ENCODE results near the gene AANAT. TPM values are rescaled to one million over a fixed set of nuclear protein-coding genes. Genes with fewer than 3 reads are reported as not detected.

AANAT gene
- total RNA-seq, 1 donor from 2014 or later, result not detected

DNA sequence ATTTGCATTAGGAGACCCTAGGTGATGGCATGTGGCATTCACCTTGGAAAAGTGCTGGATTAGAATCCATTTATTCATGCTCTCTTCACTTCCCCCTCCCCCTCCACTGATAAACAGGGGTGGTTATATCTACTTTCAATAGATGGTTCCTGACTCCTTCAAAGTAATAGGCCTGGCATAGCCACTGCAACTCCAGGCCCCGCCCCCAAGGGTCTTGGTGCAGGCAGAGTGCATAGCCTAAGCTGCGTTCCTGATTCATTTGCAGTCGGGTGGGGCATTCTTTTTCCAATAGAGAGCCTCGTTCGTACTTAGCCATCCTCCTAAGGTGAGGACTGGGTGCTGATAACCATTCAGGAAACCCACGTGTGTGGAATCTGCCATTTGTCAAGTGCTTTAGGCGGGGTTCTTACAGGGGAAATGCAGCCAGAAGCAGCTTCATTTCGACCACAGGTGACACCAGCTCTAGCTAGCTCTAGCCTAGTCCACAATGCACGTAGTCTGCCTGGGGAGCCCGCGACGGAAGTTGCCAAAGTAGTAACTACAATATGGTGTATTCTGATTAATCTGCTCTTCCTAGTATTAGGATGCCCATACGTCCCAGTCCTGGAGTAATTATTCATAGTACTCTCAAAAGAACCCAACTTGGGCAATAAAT is 25.6 kb upstream of the AANAT start:
- DNase-seq (ENCODE audit: low read depth), result no peak

DNA sequence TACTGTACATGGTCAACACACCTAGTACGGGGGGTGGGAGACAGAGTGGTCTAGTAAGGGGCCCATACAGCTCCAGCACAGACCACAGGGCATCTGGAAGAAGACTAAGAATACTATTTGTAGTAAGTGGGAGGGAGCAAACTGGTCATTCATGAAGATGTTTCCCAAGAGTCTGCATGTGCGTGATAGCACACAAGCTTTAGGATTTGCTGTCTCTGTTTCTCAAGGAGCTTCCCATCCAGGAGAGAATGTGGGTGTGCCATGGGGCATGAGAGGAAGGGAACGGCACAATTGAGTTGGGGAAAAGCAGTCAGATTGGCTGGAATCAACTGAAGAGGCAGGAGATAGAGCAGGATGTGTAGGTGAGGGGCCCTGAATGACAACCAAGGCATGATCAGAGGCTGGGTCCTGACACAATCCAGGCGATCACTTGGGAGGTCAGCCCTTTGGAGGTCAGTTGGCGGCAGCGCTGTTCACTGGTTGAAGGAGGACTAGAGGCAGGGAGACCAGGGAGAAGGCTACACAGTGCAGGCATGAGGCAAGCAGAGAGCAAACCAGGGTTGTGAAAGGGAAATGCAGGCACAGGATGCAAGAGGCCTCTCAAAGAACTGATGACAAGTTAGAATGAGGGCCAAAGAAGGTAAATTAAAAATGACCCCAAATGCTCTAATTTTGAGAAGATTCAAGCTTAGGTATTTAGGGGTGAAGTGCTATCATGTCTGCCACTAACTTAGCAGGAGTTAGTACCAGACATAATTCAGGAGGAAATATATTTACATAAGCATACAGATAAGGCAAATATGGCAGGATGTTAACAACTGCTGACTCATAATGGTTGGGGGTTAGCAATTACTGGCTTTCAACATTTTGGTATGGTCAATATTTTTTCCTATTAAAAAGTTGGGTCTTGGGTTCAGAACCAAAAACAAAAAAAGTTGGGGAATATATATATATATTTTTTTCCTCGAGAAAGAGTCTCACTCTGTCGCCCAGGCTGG is 24.8 kb upstream of the AANAT start:
- DNase-seq (ENCODE audit: low read depth), result no peak

DNA sequence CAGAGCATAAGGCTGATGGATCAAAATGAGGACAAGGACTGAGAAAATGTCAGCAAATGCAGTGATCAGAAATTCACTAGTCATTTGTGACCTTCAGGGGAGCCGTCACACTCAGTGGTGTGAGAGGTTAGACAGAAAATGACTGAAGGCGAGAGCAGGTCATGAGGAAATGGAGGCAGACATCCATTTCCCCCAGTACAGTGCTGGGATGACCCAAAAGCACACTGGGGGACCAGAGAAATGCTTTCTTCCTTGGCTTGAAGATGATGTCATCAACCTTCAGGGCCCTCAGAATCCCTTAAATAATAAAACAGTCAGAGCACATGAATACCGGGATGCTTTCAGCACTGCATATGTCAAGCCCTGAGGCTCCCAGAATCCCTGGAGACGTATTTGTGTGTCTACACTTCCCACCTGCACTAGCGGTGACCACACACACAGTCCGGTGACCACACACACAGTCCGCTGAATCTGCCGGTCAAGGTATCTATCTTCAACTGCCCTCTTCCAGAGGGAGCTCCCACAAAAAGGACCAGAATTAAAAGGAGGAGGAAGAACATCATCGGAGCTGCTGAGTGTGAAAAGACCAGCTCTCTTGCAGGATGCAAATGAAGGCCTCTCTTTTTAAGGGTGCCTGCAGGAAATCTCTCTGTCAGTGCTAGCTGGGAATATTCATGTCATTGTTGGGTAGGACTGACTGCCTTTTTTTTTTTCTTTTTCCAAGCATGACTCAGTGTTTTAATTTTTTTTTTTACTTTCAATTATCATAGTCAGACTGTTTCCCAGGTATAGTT is 22.7 kb upstream of the AANAT start:
- DNase-seq (ENCODE audit: low read depth), result no peak

DNA sequence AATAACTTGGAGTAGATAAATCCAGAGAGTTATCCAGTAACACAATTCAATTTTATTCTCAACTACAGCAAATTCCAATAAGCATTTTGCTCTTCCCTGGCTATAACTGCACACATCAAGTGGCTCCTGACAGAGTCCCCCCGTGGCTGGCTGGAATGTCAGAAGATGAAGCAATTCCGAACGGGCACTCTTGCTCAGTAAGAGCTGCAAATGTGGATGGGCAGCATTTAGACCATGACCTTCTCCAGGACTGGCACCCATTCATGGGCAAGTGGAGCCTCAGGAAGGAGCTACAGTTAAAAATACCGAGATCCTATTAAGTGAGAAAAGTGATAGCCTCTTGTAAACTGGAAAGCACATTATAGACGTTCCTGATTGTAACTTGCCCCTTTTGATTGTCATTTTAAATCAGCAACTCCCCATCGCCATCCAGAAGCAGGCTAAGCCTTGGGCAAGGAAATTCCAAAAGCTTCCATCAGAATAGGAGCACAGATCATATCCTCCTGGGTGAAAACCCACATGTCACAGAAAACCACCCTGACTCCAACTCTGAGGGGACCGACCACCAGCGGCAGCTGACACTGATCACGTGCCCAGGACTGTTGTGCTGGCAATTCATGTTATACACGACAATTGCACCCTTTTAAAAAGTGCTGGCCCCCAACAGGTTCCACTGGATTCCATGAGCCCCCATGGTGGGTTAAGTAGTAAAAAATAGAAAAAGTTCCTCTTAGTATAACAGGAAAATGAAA is 21.5 kb upstream of the AANAT start:
- peak; percentile 43 for DNase-seq (ENCODE audit: low read depth)

DNA sequence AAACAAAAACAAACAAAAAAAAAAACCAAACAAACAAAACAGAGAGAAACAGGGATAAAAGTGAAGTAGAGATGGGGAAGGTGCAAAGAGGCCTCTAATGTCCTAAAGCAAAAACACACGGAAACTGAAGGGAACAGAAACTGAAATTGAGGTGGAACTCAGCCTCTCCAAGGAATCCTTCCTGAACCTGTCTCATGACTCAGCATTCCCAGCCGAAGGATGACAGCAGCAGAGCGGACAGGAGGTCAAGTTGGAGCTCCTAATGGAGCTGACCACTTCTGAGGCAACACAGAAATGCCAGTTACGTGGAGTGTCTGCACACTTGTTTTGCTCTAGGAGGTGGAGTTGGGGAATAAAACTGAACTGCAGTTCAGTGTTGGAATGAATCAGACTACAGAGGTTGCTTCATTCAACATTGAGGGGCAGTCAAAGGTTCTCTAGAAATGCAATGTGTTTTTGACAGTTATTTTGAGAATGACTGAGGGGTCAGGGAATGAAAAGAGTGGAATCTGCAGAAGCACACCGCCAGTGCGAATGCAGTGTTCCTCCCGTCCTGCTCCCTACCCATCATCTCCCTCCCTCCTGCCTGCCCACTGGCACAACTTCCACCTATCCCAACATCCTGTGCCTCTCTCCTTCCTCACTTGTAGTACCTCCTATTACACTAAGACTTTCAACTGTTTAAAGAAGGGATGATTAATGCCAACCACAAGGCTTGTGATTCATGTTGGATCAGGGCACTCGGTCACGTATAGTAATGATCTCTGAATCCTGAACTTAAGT is 20.8 kb upstream of the AANAT start:
- DNase-seq (ENCODE audit: low read depth), result peak; percentile 82

DNA sequence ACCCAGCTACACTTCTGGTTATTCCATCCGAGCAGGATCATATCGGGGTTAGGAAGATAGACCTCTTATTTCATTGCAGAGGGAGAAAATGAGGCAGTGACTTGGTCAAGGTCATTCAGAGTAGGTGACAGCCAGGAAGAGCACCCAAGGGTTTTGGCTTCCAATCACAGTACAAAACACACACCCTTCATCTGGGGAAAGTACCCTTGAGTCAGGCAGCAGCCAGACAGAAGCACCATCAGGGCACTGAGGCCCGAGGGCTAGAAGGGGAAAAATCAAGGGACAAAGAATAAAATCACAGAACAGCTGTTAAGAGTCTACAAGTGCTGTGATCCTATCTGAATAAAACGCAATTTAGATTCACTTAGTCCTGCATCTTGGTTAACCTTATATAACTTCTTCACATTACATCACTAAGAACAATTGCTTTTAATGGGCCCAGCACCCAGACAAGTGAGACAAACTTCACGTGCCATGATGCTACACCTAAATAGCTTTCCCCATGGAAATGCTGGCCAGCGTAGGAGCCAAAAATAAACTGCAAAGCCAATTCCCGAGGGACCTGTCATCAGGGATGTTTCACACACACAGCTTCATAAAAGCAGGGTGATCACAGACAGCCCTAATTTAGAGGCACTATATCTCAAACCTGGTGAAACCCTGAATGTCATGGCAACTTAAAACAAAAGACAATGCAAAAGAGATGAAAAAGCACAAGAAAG is 19.3 kb upstream of the AANAT start:
- peak; percentile 70 for DNase-seq (ENCODE audit: low read depth)

DNA sequence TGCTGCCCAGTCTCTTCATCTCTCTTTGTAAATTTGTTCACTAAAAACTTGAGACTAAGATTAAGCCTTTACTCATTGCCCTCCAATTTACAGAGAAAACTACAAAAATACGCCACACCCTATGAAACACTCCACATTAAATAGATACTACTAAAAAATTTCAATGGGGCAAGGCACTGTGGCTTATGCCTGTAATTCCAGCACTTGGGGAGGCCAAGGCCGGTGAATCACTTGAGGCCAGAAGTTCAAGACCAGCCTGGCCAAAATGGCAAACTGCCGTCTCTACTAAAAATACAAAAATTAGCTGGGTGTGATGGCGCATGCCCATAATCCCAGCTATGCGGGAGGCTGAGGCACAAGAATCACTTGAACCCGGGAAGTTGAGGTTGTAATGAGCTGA is 18.3 kb upstream of the AANAT start:
- no peak for DNase-seq (ENCODE audit: low read depth)

DNA sequence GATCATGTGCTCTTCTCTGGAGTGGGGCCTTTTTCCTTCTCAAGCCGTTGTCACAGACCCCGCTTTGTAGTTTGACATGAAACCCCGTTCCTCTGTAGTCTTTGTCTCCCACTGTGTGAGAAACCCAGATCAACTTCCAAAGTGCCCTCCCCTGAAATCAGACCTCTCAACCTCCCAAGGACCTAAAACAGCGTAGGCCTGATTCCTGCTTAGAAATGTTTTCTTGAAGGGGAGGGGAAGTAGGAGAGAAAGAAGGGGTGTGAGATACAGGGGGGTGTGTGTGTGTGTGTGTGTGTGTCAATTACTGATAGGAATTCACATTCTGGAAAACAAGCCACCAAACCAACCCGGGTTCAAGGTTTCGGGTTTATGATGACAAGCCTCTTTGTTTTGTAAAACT is 15.9 kb upstream of the AANAT start:
- DNase-seq (ENCODE audit: low read depth), result no peak

DNA sequence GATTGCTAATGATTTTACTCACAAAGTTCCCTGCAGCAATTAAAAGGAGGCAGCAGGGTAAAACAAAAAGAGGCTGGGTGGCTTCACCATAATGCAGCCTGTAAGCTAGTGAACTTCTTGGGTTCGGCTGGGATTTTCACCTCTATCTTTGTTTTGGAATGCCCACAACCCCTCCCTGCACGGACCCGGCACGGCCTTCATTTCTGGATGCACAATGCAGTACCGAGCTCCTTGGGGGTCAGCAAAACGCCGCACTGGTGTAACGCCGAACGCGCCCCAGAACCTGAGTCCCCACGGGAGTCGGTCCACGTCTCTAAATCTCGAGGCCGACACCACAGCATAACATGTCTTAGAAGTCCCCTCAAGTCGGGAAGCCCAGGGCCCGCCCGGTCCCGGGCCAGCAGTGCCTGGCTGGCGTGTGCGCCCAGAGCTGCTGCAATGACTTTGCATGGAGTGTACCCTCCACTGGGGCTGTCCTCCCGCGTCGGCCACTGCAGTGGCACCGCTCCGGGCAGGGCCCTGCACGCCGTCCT is 15.2 kb upstream of the AANAT start:
- DNase-seq (ENCODE audit: low read depth), result no peak

DNA sequence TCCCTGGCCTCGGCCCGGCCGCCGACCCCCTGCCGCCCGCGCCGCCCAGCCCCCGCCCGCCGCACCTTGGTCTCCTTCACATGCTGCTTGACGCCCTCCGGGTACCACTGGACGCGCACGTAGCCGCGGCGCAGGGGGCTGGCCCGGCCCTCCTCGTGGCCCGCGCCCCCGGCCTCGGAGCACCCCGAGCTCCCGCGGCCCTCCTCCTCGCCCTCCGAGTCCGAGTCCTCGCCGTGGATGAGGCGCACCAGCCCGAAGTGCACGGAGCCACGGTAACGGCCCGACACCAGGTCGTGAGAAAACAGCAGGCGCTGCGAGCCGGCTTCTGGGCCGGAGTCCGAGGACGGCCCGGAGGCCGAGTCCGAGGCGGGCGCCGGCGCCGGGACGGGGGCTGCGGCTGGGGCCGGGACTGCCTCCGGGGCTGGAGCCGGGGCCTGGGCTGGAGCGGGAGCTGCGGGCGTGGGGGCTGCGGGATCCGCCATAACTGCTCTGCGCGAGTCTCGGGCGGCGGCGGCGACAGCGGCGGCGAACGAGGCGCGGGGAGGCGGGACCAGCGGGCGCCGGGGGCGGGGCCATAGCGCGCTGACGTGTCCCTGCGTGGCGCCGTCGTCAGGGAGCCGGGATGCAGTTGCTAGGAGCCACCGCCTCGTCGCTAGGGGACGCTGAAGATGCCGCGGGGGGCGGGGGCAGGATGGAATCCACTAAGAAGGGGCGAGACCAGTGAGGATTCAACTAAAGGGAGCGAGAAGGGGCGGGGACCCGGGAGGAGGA is 14.6 kb upstream of the AANAT start, which contains the start of gene UBE2O:
TSS of gene UBE2O (minus strand) at position 493 of the 771 bp plus-strand sequence. CDS start at position 482, 11 bp downstream.
- peak; percentile 88 for DNase-seq (ENCODE audit: low read depth)

DNA sequence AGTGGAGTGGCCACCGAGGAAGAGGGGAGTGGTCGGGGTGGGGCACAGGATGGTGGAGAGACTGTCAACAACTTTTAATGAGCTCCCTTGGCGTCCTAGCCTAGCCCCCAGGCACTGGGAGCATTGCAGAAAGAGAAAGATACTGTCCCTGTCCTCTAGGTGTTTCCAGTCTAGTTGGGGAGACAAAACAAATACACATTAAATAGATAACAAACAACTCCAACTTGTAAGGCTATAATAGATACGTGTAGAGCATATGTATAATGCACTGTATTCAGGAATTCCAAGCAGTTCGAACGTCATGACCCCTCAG is 14.0 kb upstream of the AANAT start:
- no peak for DNase-seq (ENCODE audit: low read depth)

DNA sequence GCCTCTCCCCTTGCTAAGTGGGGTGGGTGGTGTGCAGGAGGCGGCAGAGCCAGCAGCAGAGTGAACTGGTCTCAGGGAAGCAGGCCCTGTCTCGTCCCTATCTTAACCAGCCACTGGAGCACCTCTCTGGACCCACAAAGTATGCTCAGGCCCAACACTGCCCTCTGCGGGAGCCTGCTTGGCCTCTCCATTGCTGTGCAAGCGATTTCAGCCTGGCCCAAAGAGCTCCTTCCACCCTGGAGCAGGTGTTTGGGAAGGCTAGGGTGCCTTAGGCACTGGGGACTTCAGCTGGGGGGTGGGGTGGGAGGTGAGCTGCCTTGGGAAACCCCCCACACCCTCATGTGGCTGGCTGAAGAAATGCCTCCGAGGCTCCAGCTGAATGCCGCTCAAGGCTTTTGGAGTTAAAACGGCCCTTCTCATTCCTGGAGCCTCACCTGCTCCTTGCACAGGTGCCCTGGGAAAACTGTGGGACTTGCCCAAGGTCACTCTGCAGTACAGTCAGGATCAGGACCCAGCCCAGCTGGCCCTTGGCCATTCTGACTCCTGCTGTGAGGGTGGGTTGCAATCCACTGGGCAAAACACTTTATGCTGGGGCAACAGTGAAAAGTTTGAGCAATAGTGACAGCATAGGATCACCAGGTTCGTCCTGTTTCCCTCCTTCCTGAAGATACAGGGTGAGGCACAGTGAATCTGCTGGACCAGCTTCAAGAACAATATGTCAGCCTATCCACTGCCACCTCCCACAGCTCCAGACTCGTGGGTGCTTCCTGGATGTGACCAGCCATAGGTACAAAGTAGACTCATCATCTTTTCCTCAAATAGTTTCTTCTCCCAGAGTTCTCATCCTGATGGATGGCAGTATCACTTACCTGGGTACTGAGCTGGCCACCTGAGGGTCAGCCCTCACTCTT is 8.6 kb upstream of the AANAT start:
- peak; percentile 62 for DNase-seq (ENCODE audit: low read depth)

DNA sequence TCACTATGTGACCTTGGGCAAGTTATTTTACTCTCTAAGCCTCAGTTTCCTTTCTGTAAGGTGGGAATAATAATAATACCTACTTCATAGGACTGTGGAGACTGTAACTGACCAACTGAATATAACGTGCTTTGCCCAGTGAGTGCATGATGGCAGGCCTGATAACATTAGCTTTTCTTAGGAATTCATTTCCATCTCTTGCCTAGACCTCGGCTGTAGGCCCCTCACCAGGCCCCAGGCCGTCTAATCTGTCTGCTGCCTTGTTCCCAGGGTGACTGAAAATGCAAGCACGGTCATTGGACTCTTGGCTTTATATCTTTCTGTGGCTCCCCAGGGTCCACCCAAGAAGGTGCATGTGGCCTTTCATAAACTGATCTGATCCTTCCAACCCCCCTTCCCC is 7.7 kb upstream of the AANAT start:
- no peak for DNase-seq (ENCODE audit: low read depth)

DNA sequence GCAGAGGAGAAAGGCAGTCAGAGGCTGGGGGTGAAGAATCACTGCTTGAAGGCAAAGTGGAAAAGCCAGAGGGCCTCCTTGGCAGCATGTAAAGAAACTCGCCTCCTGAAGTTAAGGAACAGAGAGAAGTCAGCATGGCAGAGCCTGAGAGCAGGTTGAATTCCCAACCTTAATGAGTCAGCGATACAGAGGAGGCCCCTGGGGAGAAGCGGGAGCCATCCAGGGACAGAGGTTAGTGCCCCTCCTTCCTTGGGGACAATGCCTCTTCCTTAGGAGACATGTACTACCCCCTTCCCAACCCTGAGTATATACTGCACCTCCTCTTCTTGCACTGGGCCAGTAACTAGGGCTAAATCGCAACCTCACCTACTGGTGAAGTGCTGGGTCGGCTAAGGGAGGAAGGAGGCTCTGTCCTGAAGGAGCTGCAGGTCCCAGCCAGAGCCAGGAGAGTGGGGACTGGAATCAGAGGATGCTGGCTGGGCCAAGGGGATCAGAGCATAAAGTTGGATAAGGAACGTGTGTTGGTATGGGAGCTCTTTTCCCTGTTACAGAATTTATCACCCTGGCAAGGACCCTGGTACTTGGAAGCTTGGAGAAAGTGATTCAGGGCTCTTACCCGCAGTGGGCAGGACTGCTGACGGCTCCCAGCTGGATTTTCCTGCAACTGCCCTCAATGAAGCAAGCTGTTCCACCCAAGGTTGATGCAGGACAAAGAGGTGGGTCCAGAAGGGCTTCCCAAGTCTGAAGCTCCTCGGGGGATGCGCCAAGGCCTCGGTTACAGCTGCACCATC is 5.4 kb upstream of the AANAT start:
- no peak for DNase-seq (ENCODE audit: low read depth)

DNA sequence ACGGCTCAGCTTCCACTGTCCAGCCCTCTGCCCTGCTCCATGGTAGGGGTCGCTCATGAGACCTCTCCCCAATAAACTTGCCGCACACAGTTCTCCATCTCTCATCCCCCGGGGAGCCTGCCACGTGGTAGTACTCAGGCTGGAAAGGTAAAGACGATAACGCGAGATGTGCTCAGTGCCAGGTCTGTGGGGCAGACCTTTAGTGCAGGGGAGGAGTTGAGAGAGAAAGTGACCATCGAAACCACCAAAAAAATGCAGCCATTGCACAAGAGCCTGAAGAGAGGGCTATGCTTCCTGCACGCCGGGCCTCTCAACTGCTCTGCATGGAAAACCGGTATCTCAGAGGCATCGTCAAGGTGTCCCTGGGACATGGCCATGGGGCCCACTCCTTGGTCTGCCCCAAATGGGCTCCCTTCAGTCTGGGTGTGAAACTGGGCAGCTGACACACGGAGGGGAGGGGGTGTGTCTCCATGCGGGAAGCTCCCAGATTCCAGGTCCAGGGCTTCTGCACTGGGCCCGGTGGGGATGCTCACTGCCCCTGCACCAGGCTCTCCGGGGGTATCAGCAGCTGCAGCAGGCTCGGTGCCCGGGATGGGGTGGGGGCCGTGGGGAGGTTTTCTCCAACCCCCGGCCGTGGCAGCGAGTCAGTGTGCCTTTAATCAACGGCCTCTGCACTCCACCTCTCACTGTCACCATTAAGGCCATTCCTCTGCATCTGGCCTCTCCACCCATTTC is 4.7 kb upstream of the AANAT start:
- no peak for DNase-seq (ENCODE audit: low read depth)

DNA sequence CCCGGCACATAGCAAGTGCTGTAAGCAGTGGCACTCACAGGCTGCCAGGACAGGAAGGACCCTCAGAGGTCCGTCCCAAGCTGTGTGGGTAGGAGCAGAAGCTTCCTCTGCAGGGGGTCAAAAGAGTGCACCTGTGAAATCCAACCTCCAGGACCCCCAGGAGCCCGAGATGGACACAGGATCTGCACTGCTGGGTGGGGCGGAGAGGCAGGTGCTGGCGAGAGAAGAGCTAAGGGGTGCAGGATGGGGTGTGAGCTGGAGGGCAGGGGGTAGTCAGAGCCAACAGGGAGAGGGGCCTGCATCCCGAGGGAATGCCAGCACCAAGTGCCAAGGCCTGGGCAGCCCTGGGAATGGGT is 650 bp upstream of the AANAT start:
- DNase-seq (ENCODE audit: low read depth), result no peak

Data from myocyte (in vitro differentiated cells).